CD4-positive, CD25-positive, alpha-beta regulatory T cell (primary cell): ENCODE data around the gene ARL16. TPM values are rescaled to one million over a fixed set of nuclear protein-coding genes. Genes with fewer than 3 reads are reported as not detected.

Source experiments
- ATAC-seq, 2 donors: fragments of 150-1000 bp; cut with Tn5 transposase; one replicate each; pipeline ENCODE4 v1.10.0; 2021; ENCODE audit warnings: low read depth in 2 of 2, moderate number of reproducible peaks in 2 of 2, moderate library complexity in 1 of 2
- DNase-seq, 3 donors: peaks; one replicate each; pipeline versions ENCODE4 v3.0.0 to v3.0.0-alpha.2; 2012 to 2022; ENCODE audit warnings: mixed read lengths in 1 of 3
- H3K27ac ChIP-seq: one replicate; pipeline ENCODE4 v1.7.0; 2013; ENCODE audit warnings: mild to moderate bottlenecking, low read length; ENCODE audit not compliant: insufficient read depth, poor library complexity, severe bottlenecking
- H3K27me3 ChIP-seq: one replicate; pipeline ENCODE4 v1.7.0; 2013; ENCODE audit warnings: low read length; ENCODE audit not compliant: control insufficient read depth, insufficient read depth
- H3K36me3 ChIP-seq: one replicate; pipeline ENCODE4 v1.7.0; 2013; ENCODE audit warnings: mild to moderate bottlenecking, low read length, moderate library complexity; ENCODE audit not compliant: control insufficient read depth, insufficient read depth
- H3K4me1 ChIP-seq: 2 replicates; pipeline ENCODE4 v1.7.0; 2013; ENCODE audit warnings: mild to moderate bottlenecking, low read length; ENCODE audit not compliant: insufficient read depth, control insufficient read depth, poor library complexity, severe bottlenecking
- H3K4me3 ChIP-seq: one replicate; pipeline ENCODE4 v1.7.0; 2013; ENCODE audit warnings: low read depth, mild to moderate bottlenecking, low read length, moderate library complexity
- H3K9me3 ChIP-seq, 2 experiments: 1 replicate in 1 of 2; 2 replicates in 1 of 2; pipeline ENCODE4 v1.7.0; 2013; ENCODE audit warnings: low read length in 2 of 2, mild to moderate bottlenecking in 1 of 2, moderate library complexity in 1 of 2; ENCODE audit not compliant: control insufficient read depth in 2 of 2
- H3K27ac Mint-ChIP-seq, 3 donors: one replicate each; pipeline ENCODE4 v1.8.0; 2020 to 2022; ENCODE audit warnings: mild to moderate bottlenecking in 3 of 3, mixed read lengths in 3 of 3, moderate library complexity in 2 of 3
- H3K27me3 Mint-ChIP-seq: one replicate; pipeline ENCODE4 v1.8.0; 2022; ENCODE audit warnings: mild to moderate bottlenecking, mixed read lengths
- H3K36me3 Mint-ChIP-seq: one replicate; pipeline ENCODE4 v1.8.0; 2020; ENCODE audit warnings: mixed read lengths
- H3K4me1 Mint-ChIP-seq, 4 donors: one replicate each; pipeline ENCODE4 v1.8.0; 2020 to 2022; ENCODE audit warnings: mixed read lengths in 4 of 4, mild to moderate bottlenecking in 1 of 4
- H3K4me3 Mint-ChIP-seq, 4 donors: one replicate each; pipeline ENCODE4 v1.8.0; 2020 to 2022; ENCODE audit warnings: mild to moderate bottlenecking in 4 of 4, mixed read lengths in 4 of 4, moderate library complexity in 3 of 4
- H3K9me3 Mint-ChIP-seq, 7 donors: one replicate each; pipeline ENCODE4 v1.8.0; 2020 to 2022; ENCODE audit warnings: mixed read lengths in 7 of 7, mild to moderate bottlenecking in 3 of 7, moderate library complexity in 2 of 7
- polyA plus RNA-seq, 4 donors: library from polyadenylated mRNA; unstranded; fragments of 300-500 nt; fragmentation: Illumina TruSeq; gene quantifications; one replicate each; pipeline ENCODE4 v1.2.3, GENCODE V29; 2021
- total RNA-seq: library from RNA; stranded (reverse); gene quantifications from one replicate; pipeline ENCODE4 v1.2.3, GENCODE V29; 2022

The ARL16 gene
- total and polyA plus RNA-seq, 5 donors from 2014 or later = 24.7 to 34.7 (median 26.5) TPM

DNA sequence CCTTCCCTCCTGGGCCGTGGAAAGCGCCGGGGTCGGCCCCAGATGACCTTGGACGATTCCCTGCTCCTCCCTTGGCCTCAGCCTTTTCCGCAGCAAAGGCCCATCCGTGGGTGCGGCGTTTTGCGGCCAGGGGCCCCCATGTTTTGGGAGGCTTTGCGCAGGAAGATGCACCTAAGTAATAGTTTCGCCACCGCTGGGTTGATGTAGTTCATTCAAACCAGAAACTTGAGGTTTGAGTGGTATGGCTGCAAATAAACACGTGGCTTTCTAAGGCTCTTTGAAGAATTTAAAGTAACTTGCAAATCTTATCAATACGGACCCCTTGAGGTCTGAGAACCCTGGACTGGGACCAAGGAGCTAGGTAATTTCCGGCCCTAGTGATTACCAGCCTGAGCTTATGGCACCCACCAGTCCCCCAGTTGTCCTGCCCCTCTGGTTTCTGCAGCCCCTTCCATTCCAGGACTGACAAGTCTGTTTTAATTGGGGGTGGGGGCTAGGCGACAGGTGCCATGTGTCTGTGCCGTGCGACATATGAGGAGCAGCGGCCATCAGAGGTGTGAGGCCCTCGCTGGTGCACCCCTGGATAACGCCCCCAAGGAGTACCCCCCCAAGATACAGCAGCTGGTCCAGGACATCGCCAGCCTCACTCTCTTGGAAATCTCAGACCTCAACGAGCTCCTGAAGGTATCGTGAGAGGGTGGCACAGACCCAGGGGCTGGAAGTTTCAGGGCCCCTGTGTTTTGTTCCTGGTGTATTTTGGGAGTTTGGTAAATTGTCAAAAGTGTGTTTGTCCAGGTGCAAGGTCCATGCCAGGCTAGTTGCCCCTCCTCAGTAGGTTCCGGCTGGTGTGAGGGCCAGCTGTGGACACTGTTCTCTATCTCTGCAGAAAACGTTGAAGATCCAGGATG lies 20.4 kb upstream of the ARL16 start:
- peak overlapping the region; percentile 77 for H3K4me3 ChIP-seq
- no peak for ATAC-seq

DNA sequence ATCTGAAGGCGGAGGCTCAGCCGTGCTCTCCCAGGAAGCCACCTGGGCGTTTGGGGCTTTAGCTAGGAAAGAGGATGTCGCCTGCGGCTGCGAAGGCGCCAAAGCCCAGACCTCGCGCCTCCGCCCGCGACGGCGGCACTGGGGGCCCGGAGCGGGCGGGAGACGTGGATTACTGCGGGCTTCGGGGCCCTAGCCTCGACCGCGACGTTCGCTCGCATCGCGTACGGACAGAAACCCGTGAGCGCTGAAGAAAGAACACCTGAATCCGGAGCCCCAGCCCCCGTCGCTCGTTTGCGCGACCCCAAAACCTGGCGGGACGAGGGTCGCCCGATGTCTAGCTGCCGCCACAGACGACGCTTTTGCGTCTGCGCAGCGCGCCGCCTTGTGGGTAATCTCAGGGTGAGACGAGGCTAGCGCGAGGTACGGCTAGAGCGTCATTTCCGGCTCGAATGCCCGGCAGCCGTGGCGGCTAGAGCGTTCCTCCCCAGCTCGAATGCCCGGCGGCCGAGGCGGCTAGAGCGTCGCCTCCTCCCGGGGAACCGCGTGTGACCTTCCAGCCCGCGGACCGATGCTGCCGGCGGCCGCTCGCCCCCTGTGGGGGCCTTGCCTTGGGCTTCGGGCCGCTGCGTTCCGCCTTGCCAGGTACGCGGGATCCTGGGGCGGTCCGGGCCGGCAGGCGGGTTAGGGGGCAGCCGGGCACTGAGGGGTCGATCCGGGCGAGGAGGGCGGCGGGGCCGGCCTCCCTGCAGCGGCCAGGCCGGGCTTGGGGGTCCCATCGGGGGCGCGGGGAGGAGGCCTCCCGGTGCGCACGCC lies 19.5 kb upstream of the ARL16 start, which contains the start of gene MRPL12:
TSS of gene MRPL12 (plus strand) at position 434 of the 813 bp plus-strand sequence. CDS start at position 569, 135 bp downstream.
- H3K27ac Mint-ChIP-seq = peak within 1 kb of the TSS; percentile 87 to 96 (median 90)
- Histone ChIP-seq H3K4me3 (peak within 1 kb of the TSS; percentile 77), H3K9me3 (no peaks in the 10 kb centered on the region), H3K27ac (peak within 1 kb of the TSS; percentile 92), H3K27me3 (no peaks in the 10 kb centered on the region), H3K4me1 (peaks cover 35% of the 10 kb centered on the region), H3K36me3 (peaks cover 14% of the 10 kb centered on the region)
- H3K36me3 Mint-ChIP-seq = peaks cover 16% of the 10 kb centered on the region
- peak; percentile 91 to 94 for ATAC-seq
- no peaks in the 10 kb centered on the region for H3K9me3 Mint-ChIP-seq
- H3K4me3 Mint-ChIP-seq = peak within 1 kb of the TSS; percentile 89 to 96 (median 93)
- no peaks in the 10 kb centered on the region for H3K27me3 Mint-ChIP-seq
- H3K4me1 Mint-ChIP-seq = peaks cover 0 to 44% (median 6%) of the 10 kb centered on the region in 4 donors
- peak; percentile 85 to 92 (median 85) for DNase-seq

More for the DNA sequence above, 20.4 kb upstream of the ARL16 start:
- Histone ChIP-seq H3K36me3 (peaks cover 8% of the 10 kb centered on the region), H3K9me3 (no peaks in the 10 kb centered on the region), H3K27me3 (no peaks in the 10 kb centered on the region), H3K4me1 (peaks cover 35% of the 10 kb centered on the region), H3K27ac (peak overlapping the region; percentile 92)
- H3K4me1 Mint-ChIP-seq = peaks cover 0 to 44% (median 6%) of the 10 kb centered on the region in 4 donors
- peak in 1 of 3 donors; percentile 40 for DNase-seq
- peak overlapping the region; percentile 82 to 94 (median 90) for H3K4me3 Mint-ChIP-seq
- peak overlapping the region in 2 of 3 donors; percentile 82 to 85 for H3K27ac Mint-ChIP-seq
- H3K27me3 Mint-ChIP-seq = no peaks in the 10 kb centered on the region
- no peaks in the 10 kb centered on the region for H3K9me3 Mint-ChIP-seq
- H3K36me3 Mint-ChIP-seq = peaks cover 9% of the 10 kb centered on the region

- Histone ChIP-seq H3K4me1 (peaks cover 35% of the 10 kb centered on the region), H3K36me3 (peaks cover 24% of the 10 kb centered on the region), H3K27me3 (no peaks in the 10 kb centered on the region), H3K9me3 (no peaks in the 10 kb centered on the region), H3K4me3 (no peak overlapping the region), H3K27ac (peak overlapping the region; percentile 47)
- H3K27me3 Mint-ChIP-seq = no peaks in the 10 kb centered on the region
- peak overlapping the region; percentile 63 to 94 (median 90) for H3K4me3 Mint-ChIP-seq
- H3K4me1 Mint-ChIP-seq = peaks cover 0 to 44% (median 6%) of the 10 kb centered on the region in 4 donors
- H3K36me3 Mint-ChIP-seq = peaks cover 16% of the 10 kb centered on the region
- no peak for DNase-seq
- peak overlapping the region in 1 of 3 donors; percentile 14 for H3K27ac Mint-ChIP-seq
- ATAC-seq = no peak
- no peaks in the 10 kb centered on the region for H3K9me3 Mint-ChIP-seq
Measured at GRCh38 chr17:81701288-81702071, 17.9 kb upstream of the ARL16 start.

GRCh38 chr17:81700353-81701287 lies 17.0 kb upstream of the ARL16 start:
- Histone ChIP-seq H3K4me3 (no peak overlapping the region), H3K4me1 (peaks cover 35% of the 10 kb centered on the region), H3K27ac (no peak overlapping the region), H3K27me3 (no peaks in the 10 kb centered on the region), H3K36me3 (peaks cover 29% of the 10 kb centered on the region), H3K9me3 (no peaks in the 10 kb centered on the region)
- H3K4me1 Mint-ChIP-seq = peaks cover 0 to 39% (median 6%) of the 10 kb centered on the region in 4 donors
- no peaks in the 10 kb centered on the region for H3K27me3 Mint-ChIP-seq
- no peak for DNase-seq
- H3K4me3 Mint-ChIP-seq = peak overlapping the region in 3 of 4 donors; percentile 27 to 94 (median 58)
- ATAC-seq = no peak
- no peaks in the 10 kb centered on the region for H3K9me3 Mint-ChIP-seq
- peak overlapping the region in 1 of 3 donors; percentile 79 for H3K27ac Mint-ChIP-seq
- H3K36me3 Mint-ChIP-seq = peaks cover 11% of the 10 kb centered on the region

DNA sequence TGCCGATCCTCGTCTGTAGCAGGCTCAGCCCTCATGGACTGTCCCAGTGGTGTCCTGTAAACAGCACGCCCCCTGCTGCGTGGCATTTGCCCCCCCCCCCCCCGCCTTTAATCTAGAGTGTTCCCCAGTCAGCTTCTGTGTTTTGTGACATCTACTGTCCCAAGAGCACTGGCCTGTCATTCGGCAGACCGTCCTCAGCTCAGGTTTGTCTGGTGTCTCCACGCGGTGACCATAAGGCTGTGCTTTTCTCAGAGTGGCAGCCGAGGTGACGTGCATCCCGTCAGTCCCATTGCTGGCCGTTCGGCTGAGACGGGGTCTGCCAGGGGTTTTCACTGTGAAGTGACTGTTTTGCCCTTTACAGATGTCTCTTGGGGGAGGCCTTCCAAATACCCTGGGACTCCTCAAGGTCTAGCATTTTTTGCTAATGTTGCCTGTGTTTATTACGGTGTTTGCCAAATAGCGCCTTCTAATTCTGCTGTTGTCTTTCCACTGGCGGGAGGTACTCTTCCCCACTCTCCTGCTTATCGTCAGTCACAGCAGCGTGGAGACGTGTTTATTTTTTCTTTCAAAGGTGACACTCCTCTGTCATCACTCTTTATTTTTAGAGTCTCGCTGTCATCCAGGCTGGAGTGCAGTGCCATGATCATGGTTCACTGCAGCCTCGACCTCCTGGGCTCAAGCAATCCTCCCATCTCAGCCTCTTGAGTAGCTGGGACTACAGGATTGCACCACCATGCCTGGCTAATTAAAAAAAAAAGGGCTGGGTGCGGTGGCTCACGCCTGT lies 13.9 kb upstream of the ARL16 start:
- H3K27ac Mint-ChIP-seq = no peak overlapping the region
- peaks cover 49% of the 10 kb centered on the region for H3K36me3 ChIP-seq

DNA sequence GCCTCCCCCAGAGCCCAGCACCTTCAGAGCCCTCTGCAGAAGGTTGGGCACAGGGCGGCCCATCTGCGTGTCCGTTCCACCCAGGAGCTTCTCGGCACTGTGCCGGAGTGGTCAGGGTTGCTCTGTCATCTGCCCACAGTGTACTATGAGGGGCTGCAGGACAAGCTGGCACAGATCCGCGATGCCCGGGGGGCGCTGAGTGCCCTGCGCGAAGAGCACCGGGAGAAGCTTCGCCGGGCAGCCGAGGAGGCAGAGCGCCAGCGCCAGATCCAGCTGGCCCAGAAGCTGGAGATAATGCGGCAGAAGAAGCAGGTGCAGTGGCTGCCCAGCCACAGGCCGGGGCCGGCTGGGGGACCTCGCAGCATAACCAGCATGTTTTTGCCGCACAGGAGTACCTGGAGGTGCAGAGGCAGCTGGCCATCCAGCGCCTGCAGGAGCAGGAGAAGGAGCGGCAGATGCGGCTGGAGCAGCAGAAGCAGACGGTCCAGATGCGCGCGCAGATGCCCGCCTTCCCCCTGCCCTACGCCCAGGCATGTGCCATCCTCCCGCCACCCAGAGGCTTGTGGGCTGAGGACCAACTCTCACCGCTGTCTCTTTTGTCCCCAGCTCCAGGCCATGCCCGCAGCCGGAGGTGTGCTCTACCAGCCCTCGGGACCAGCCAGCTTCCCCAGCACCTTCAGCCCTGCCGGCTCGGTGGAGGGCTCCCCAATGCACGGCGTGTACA lies 12.8 kb upstream of the ARL16 start:
- DNase-seq (no peak), ATAC-seq (no peak)
- Histone ChIP-seq H3K4me1 (peaks cover 5% of the 10 kb centered on the region), H3K27ac (no peak overlapping the region), H3K9me3 (no peaks in the 10 kb centered on the region), H3K36me3 (peaks cover 59% of the 10 kb centered on the region), H3K4me3 (no peak overlapping the region), H3K27me3 (no peaks in the 10 kb centered on the region)
- H3K27ac Mint-ChIP-seq = no peak overlapping the region
- H3K9me3 Mint-ChIP-seq = no peaks in the 10 kb centered on the region
- H3K4me3 Mint-ChIP-seq = no peak overlapping the region
- H3K36me3 Mint-ChIP-seq = peaks cover 9% of the 10 kb centered on the region
- H3K27me3 Mint-ChIP-seq = no peaks in the 10 kb centered on the region
- peaks cover 0 to 7% (median 0%) of the 10 kb centered on the region in 4 donors for H3K4me1 Mint-ChIP-seq

More for the DNA sequence above, 13.9 kb upstream of the ARL16 start:
- no peaks in the 10 kb centered on the region for H3K27me3 Mint-ChIP-seq
- H3K36me3 Mint-ChIP-seq = peaks cover 9% of the 10 kb centered on the region
- H3K27ac ChIP-seq = no peak overlapping the region
- no peak overlapping the region for H3K4me3 Mint-ChIP-seq
- H3K4me1 Mint-ChIP-seq = peaks cover 0 to 16% (median 2%) of the 10 kb centered on the region in 4 donors
- H3K9me3 Mint-ChIP-seq = no peaks in the 10 kb centered on the region
- peaks cover 16% of the 10 kb centered on the region for H3K4me1 ChIP-seq
- no peak overlapping the region for H3K4me3 ChIP-seq
- DNase-seq (no peak), ATAC-seq (no peak)
- H3K27me3 ChIP-seq = no peaks in the 10 kb centered on the region
- no peaks in the 10 kb centered on the region for H3K9me3 ChIP-seq
